OCI-LY3 (cell line): ENCODE data around the gene GAS2L1.
"Not testable (repeated sequence)": the region's sequence is repeated elsewhere in the genome, so short reads cannot be mapped to it uniquely, and the experiment has no call there.

Experiments used
- H2AFZ ChIP-seq: fragments of 200-600, 300-600 bp; shearing (Covaris generic); 2 replicates; pipeline ENCODE4 v1.6.0; 2014; ENCODE audit warnings: antibody characterized with exemption, low read depth, low read length
- H3K27ac ChIP-seq: fragments of 200-600, 300-600 bp; sonication (generic); 2 replicates; pipeline ENCODE4 v1.5.1; 2014; ENCODE audit warnings: mild to moderate bottlenecking, low read length, moderate library complexity, mixed read lengths
- H3K27me3 ChIP-seq: fragments of 200-600, 300-600 bp; sonication (generic); 2 replicates; pipeline ENCODE4 v1.6.1; 2014; ENCODE audit warnings: low read depth, low read length, mixed read lengths
- H3K36me3 ChIP-seq: fragments of 200-600, 300-600 bp; sonication (generic); replicated peaks from 2 replicates; pipeline ENCODE3; 2014; ENCODE audit warnings: low read depth, low read length, mixed read lengths
- H3K4me1 ChIP-seq: fragments of 300-600, 200-600 bp; sonication (generic); 2 replicates; pipeline ENCODE4 v1.6.1; 2014; ENCODE audit warnings: low read length, mixed read lengths
- H3K4me2 ChIP-seq: fragments of 200-600, 300-600 bp; sonication (generic); 2 replicates; pipeline ENCODE4 v1.6.1; 2014; ENCODE audit warnings: low read length, mixed read lengths
- H3K4me3 ChIP-seq: fragments of 300-600, 200-600 bp; sonication (generic); 2 replicates; pipeline ENCODE4 v1.5.1; 2014; ENCODE audit warnings: antibody characterized with exemption, mild to moderate bottlenecking, low read length, moderate library complexity
- H3K79me2 ChIP-seq: fragments of 300-600, 200-600 bp; shearing (Covaris generic); 2 replicates; pipeline ENCODE4 v1.6.1; 2014; ENCODE audit warnings: mild to moderate bottlenecking, low read length, mixed read lengths
- H3K9ac ChIP-seq: fragments of 300-600, 200-600 bp; shearing (Covaris generic); 2 replicates; pipeline ENCODE4 v1.6.0; 2014; ENCODE audit warnings: mild to moderate bottlenecking, low read length, moderate library complexity
- H3K9me3 ChIP-seq: fragments of 200-600, 300-600 bp; shearing (Covaris generic); 2 replicates; pipeline ENCODE4 v1.6.1; 2014; ENCODE audit warnings: low read length, mixed read lengths; ENCODE audit not compliant: insufficient read depth
- H4K20me1 ChIP-seq: fragments of 200-600, 300-600 bp; sonication (generic); 2 replicates; pipeline ENCODE4 v1.6.1; 2016; ENCODE audit warnings: low read length, mixed read lengths; ENCODE audit not compliant: insufficient read depth
- CTCF ChIP-seq: fragments of 200-600, 300-600 bp; sonication (generic); IDR thresholded peaks from 2 replicates; pipeline ENCODE4 v1.5.1; 2014; ENCODE audit warnings: antibody characterized with exemption, low read length, low read depth
- EZH2phosphoT487 ChIP-seq: fragments of 200-600 bp; shearing (Covaris generic); IDR thresholded peaks from 2 replicates; pipeline ENCODE4 v1.6.1; 2018; ENCODE audit warnings: antibody characterized with exemption, mixed run types, low read depth

GAS2L1 gene

DNA sequence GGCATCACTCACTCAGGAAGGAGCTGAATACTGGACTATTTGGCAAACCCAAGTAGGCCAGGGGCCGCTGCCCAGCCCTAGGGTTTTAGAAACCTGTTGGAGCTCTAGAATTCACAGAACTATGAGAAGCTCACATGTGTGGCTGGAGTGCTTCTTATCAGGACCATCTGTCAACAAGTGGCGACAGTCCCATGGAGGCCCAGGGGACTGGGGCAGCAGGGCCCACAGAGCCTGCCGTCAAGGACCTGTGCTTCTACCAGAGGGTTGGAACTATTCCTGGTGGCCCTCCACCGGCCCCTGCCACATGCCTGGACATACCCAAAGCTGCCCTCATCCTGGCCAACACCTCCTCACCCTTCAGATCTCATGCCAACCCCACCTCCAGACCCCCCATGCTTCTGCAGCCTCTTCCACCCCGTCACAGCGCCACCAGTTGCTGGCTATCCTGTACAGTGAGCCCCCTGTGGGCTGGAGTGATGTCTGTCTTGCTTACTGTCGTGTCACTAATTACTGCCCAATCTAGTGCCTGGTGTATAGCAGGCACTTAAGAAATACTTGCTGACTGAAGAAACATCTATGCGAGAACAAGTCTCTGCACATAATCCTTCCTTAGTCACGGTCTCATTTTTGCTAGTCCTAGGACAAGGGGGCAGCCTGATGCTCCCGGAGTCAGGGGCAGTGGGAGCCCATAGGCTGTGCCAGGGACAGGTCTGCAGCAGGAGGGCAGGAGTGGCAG is 36.3 kb downstream of the GAS2L1 start:
- Histone ChIP-seq H3K4me3 (no peak overlapping the region), H3K36me3 (peaks cover 75% of the 10 kb centered on the region), H3K27ac (no peak overlapping the region), H3K9ac (no peak overlapping the region), H3K4me2 (no peak overlapping the region), H4K20me1 (0 out of 2 replicates have a peak, but pooled peaks cover 3% of the 10 kb centered on the region), H3K4me1 (no peaks in the 10 kb centered on the region), H2AFZ (no peak overlapping the region), H3K79me2 (no peaks in the 10 kb centered on the region), H3K27me3 (no peaks in the 10 kb centered on the region), H3K9me3 (no peaks in the 10 kb centered on the region)
- TF ChIP-seq EZH2phosphoT487 (no peak), CTCF (no peak)

- Histone ChIP-seq H3K9me3 (no peaks in the 10 kb centered on the region), H3K36me3 (peaks cover 75% of the 10 kb centered on the region), H4K20me1 (0 out of 2 replicates have a peak, but pooled peaks cover 3% of the 10 kb centered on the region), H3K27me3 (no peaks in the 10 kb centered on the region), H3K4me2 (no peak overlapping the region), H3K27ac (no peak overlapping the region), H3K9ac (no peak overlapping the region), H2AFZ (no peak overlapping the region), H3K4me3 (no peak overlapping the region), H3K4me1 (no peaks in the 10 kb centered on the region), H3K79me2 (no peaks in the 10 kb centered on the region)
- TF ChIP-seq EZH2phosphoT487: no peak
- no peak for TF ChIP-seq CTCF
Observed at GRCh38 chr22:29343313-29343805, 36.9 kb downstream of the GAS2L1 start.

DNA sequence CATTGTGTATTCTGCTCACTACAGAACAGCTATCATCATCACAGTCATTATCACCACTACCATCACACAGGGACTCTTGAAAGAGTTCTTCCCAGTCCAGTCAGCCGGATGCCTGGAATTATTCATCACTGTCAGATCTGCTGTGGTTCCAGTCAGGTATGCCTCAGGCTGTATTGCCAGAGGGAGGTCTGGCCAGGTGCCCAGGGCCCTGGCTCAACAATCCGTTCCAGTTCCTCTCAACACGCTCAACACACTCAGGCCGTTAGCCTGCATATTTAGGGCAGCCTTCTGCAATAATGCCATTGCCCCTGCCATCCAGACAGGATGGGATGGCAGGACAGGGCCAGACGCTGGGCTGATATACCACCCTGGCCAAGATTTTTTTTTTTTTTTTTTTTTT is 37.7 kb downstream of the GAS2L1 start:
- Histone ChIP-seq H3K4me1 (no peaks in the 10 kb centered on the region), H3K9ac (no peak overlapping the region), H3K4me2 (no peak overlapping the region), H3K79me2 (no peaks in the 10 kb centered on the region), H3K36me3 (peaks cover 78% of the 10 kb centered on the region), H3K27ac (no peak overlapping the region), H4K20me1 (0 out of 2 replicates have a peak, but pooled peaks cover 3% of the 10 kb centered on the region), H3K27me3 (no peaks in the 10 kb centered on the region), H3K4me3 (no peak overlapping the region), H2AFZ (no peak overlapping the region), H3K9me3 (no peaks in the 10 kb centered on the region)
- TF ChIP-seq EZH2phosphoT487 (no peak), CTCF (no peak)

- not testable (repeated sequence) for H3K4me3 ChIP-seq, H3K27me3 ChIP-seq, H3K79me2 ChIP-seq, H3K4me1 ChIP-seq, H3K9me3 ChIP-seq, H3K9ac ChIP-seq, H3K4me2 ChIP-seq, H2AFZ ChIP-seq, H3K27ac ChIP-seq, H4K20me1 ChIP-seq
- H3K36me3 ChIP-seq: peaks cover 81% of the 10 kb centered on the region
Observed at GRCh38 chr22:29344889-29345288, 38.4 kb downstream of the GAS2L1 start.
